NT2/D1 (cell line): ENCODE measurements around the gene MUC3A.

ENCODE experiments used
- SUZ12 ChIP-seq: IDR thresholded peaks from 2 replicates; pipeline ENCODE4 v1.6.1; 2011; ENCODE audit not compliant: insufficient read length, insufficient read depth; ENCODE audit errors: extremely low read depth
- YY1 ChIP-seq: IDR thresholded peaks from 2 replicates; pipeline ENCODE4 v1.6.1; 2011; ENCODE audit not compliant: insufficient read length, insufficient read depth
- ZNF274 ChIP-seq: IDR thresholded peaks from 2 replicates; pipeline ENCODE4 v1.6.1; 2011; ENCODE audit warnings: mild to moderate bottlenecking, low read depth, low read length

DNA sequence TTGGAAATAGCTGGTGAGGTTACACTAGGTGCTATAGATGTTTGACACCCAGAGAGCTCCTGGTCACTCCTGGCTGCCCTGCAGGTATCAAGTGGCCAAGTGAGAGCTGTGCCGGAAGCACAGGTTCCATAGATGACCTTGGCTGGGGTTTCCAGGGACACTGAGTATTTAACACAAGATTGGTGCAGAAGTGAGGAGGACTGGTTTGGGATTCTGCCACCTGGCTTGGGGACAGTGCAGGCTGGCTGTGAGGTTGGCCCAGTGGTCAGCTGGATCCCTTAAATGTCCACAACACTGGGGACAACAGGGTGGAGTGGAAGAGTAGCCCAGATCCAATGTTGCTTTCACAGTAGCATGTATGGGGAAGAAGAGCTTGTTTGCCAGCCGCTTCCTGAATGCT, 48.4 kb upstream of the MUC3A start:
- TF ChIP-seq ZNF274 (no peak), YY1 (no peak), SUZ12 (no peak)
